Activated CD8-positive, alpha-beta memory T cell treated with anti-CD3 and anti-CD28 coated beads, Interleukin-2, amount 10 ng/mL, durations not matched to agents 7 days and 5 days (primary cell): Measurements from ENCODE around the gene EFNA1. TPM values are rescaled to one million over a fixed set of nuclear protein-coding genes. Genes with fewer than 3 reads are reported as not detected.

Experiments used
- ATAC-seq: fragments of 150-1000 bp; cut with Tn5 transposase; one replicate; pipeline ENCODE4 v1.10.0; 2021; ENCODE audit warnings: moderate library complexity
- CTCF ChIA-PET: fragments of 350-600 bp; sonication (Branson Sonifier 250); formaldehyde crosslinking; loops from one replicate; lab custom pipeline; 2021; ENCODE audit warnings: antibody characterized with exemption; lab: Charles Lee
- DNase-seq: peaks from one replicate; pipeline ENCODE4 v3.0.0-alpha.2; 2020
- H3K27ac Mint-ChIP-seq: one replicate; pipeline ENCODE4 v1.8.0; 2021; ENCODE audit warnings: mild to moderate bottlenecking, mixed read lengths
- H3K27me3 Mint-ChIP-seq: one replicate; pipeline ENCODE4 v1.8.0; 2021; ENCODE audit warnings: mixed read lengths
- H3K36me3 Mint-ChIP-seq: one replicate; pipeline ENCODE4 v1.8.0; 2021; ENCODE audit warnings: mild to moderate bottlenecking, mixed read lengths
- H3K4me1 Mint-ChIP-seq: one replicate; pipeline ENCODE4 v1.8.0; 2021; ENCODE audit warnings: mixed read lengths
- H3K4me3 Mint-ChIP-seq: one replicate; pipeline ENCODE4 v1.8.0; 2021; ENCODE audit warnings: mild to moderate bottlenecking, moderate library complexity, mixed read lengths
- H3K9me3 Mint-ChIP-seq: one replicate; pipeline ENCODE4 v1.8.0; 2022; ENCODE audit warnings: low read depth, mixed read lengths
- total RNA-seq, 2 experiments: library from RNA; stranded (reverse); gene quantifications; one replicate each; pipeline ENCODE4 v1.2.3, GENCODE V29; 2021

The EFNA1 gene
- total RNA-seq, 2 experiments from 2014 or later, result not detected

- Mint-ChIP-seq H3K27ac (peak overlapping the region; percentile 94), H3K27me3 (peaks cover 33% of the 10 kb centered on the region), H3K9me3 (no peaks in the 10 kb centered on the region), H3K4me1 (peaks cover 32% of the 10 kb centered on the region), H3K36me3 (no peaks in the 10 kb centered on the region), H3K4me3 (peak overlapping the region; percentile 92)
- ATAC-seq (peak; percentile 85), DNase-seq (peak; percentile 95)
- CTCF ChIA-PET, result interaction anchor here (0.7 to 5.5 kb wide), 50 partner anchors 9 to 700 kb away, joined by 3 to 319 read pairs (median 6); partner anchors contain the start of genes ADAM15, DCST1, DCST2 and DPM3
Measured at GRCh38 chr1:155084722-155085503, 42.8 kb upstream of the EFNA1 start.

DNA sequence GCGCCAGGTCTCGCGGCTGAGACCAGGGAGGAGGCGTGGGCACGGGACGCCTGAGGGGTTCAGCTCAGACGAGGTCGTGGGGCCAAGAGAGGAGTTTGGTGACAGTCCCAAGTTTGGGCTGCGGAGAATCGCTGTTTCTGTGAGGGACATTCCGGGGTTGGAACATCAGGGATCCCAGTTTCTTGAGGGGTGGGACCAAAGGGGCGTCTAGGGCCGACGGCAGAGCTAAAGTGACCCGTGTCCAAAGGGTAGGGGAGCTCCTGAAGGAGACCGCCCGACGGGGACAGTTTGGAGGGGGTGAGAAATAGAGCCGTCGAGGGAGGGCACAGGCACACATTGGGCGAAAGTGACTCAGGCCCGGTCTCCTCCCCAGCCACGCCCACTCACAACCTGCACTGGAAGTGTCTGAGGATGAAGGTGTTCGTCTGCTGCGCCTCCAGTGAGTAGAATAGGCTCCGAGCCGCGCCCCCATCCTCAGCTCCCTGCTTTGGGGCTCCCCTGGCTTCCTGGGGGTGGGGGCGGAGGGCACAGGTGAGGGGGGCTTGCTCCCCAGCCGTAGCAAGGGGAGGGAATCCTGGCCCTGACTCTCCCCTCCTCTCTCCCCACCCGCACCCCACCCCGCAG is 42.1 kb upstream of the EFNA1 start:
- Mint-ChIP-seq H3K27ac (peak overlapping the region; percentile 94), H3K4me3 (peak overlapping the region; percentile 92), H3K4me1 (peaks cover 31% of the 10 kb centered on the region), H3K9me3 (no peaks in the 10 kb centered on the region), H3K27me3 (peaks cover 32% of the 10 kb centered on the region), H3K36me3 (no peaks in the 10 kb centered on the region)
- CTCF ChIA-PET, result interaction anchor here (0.7 to 5.5 kb wide), 46 partner anchors 10 to 701 kb away, joined by 3 to 319 read pairs (median 6); partner anchors contain the start of genes ADAM15, DCST1, DCST2 and DPM3
- DNase-seq (peak; percentile 85), ATAC-seq (peak; percentile 35)

DNA sequence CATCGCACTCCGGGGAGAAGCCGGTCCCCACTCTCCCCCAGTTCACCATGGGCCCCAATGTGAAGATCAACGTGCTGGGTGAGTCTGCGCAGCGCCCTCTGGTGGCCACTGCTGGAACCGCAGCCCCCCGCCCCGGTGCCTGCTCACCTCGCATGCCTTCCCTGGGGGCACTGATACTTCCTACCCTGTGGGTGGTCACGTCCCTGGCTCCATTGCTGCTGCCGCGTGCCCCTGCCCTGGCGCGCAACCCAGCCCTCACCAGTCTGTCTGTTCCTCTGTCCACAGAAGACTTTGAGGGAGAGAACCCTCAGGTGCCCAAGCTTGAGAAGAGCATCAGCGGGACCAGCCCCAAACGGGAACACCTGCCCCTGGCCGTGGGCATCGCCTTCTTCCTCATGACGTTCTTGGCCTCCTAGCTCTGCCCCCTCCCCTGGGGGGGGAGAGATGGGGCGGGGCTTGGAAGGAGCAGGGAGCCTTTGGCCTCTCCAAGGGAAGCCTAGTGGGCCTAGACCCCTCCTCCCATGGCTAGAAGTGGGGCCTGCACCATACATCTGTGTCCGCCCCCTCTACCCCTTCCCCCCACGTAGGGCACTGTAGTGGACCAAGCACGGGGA is 41.4 kb upstream of the EFNA1 start:
- peak overlapping the region; percentile 92 for H3K4me3 Mint-ChIP-seq
- H3K27ac Mint-ChIP-seq, result peak overlapping the region; percentile 43
- H3K27me3 Mint-ChIP-seq, result peaks cover 29% of the 10 kb centered on the region
- ATAC-seq, result peak; percentile 18
- DNase-seq, result peak; percentile 89
- H3K9me3 Mint-ChIP-seq, result no peaks in the 10 kb centered on the region
- H3K36me3 Mint-ChIP-seq, result no peaks in the 10 kb centered on the region
- CTCF ChIA-PET, result interaction anchor here (1.0 to 5.5 kb wide), 21 partner anchors 9 to 526 kb away, joined by 3 to 319 read pairs (median 11); partner anchors contain the start of genes ADAM15, DPM3, EFNA1 and EFNA4
- peaks cover 29% of the 10 kb centered on the region for H3K4me1 Mint-ChIP-seq

DNA sequence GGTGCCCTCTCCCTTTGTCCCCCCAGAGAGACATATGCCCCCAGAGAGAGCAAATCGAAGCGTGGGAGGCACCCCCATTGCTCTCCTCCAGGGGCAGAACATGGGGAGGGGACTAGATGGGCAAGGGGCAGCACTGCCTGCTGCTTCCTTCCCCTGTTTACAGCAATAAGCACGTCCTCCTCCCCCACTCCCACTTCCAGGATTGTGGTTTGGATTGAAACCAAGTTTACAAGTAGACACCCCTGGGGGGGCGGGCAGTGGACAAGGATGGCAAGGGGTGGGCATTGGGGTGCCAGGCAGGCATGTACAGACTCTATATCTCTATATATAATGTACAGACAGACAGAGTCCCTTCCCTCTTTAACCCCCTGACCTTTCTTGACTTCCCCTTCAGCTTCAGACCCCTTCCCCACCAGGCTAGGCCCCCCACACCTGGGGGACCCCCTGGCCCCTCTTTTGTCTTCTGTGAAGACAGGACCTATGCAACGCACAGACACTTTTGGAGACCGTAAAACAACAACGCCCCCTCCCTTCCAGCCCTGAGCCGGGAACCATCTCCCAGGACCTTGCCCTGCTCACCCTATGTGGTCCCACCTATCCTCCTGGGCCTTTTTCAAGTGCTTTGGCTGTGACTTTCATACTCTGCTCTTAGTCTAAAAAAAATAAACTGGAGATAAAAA is 40.7 kb upstream of the EFNA1 start:
- peaks cover 28% of the 10 kb centered on the region for H3K4me1 Mint-ChIP-seq
- no peak for DNase-seq
- CTCF ChIA-PET, result interaction anchor here (1.0 to 5.5 kb wide), 12 partner anchors 9 to 107 kb away, joined by 3 to 319 read pairs (median 14); partner anchors contain the start of genes ADAM15, EFNA1, EFNA4 and KRTCAP2
- H3K9me3 Mint-ChIP-seq, result no peaks in the 10 kb centered on the region
- ATAC-seq, result no peak
- no peak overlapping the region for H3K4me3 Mint-ChIP-seq
- H3K27ac Mint-ChIP-seq, result no peak overlapping the region
- H3K36me3 Mint-ChIP-seq, result no peaks in the 10 kb centered on the region
- H3K27me3 Mint-ChIP-seq, result peaks cover 23% of the 10 kb centered on the region

DNA sequence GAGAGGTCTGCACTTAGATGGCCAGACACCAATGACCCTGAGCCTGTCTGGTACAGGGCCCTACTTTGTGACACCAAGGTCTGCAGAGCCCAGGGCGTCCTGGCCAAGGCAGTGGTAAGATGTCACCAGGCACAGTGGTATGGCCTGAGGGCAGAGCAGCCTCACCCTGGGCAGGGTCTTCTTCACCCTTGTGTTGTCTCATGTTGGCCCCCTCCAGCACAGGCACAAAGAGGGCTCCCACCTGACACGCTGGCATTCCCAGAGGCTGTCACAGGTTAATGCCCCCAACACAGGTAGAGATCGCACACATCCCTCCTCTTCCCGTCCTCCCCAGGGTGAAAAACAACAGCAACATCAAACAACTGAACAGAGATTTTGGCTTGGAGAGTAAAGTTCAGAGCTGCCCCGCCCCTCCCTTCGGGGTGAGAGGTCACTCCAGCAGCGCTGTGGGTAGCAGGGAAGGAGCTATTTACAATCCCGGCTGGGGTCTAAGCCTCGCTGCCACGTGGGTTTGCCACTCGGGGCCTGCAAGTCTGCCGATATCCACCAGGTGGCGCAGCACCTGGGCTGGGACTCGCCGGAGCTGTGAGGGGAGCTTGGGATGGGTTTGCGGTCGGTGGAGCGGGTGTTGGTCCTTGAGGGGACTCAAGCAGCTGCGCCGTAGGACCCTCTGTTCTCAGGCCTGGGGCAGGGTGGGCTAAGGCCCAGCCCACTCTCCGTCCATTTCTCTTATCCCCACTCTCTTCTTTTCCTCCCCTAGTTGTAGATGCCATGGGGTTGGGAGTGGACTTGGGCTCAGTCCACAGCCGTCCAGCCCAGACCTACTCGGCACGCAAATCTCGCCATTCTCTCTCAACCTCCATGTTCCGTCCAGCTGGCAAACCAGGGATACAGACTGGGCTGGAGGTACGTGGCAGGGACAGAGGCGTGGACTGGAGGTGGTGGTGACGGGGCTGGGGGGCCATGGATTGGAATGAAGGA is 36.3 kb upstream of the EFNA1 start:
- Mint-ChIP-seq H3K27me3 (peaks cover 19% of the 10 kb centered on the region), H3K9me3 (no peaks in the 10 kb centered on the region), H3K27ac (no peak overlapping the region), H3K4me1 (peaks cover 6% of the 10 kb centered on the region), H3K4me3 (no peak overlapping the region), H3K36me3 (no peaks in the 10 kb centered on the region)
- peak; percentile 80 for ATAC-seq
- DNase-seq, result peak; percentile 84
- CTCF ChIA-PET, result interaction anchor here (0.6 to 6.8 kb wide), 48 partner anchors 8 to 749 kb away, joined by 3 to 295 read pairs (median 5); partner anchors contain the start of genes ADAM15, DPM3, EFNA3 and EFNA4

- CTCF ChIA-PET, result interaction anchor here (0.6 to 6.8 kb wide), 34 partner anchors 7 to 748 kb away, joined by 3 to 295 read pairs (median 5); partner anchors contain the start of genes ADAM15, EFNA3, EFNA4 and KRTCAP2
- H3K4me1 Mint-ChIP-seq, result peaks cover 6% of the 10 kb centered on the region
- no peak overlapping the region for H3K27ac Mint-ChIP-seq
- no peaks in the 10 kb centered on the region for H3K36me3 Mint-ChIP-seq
- peaks cover 20% of the 10 kb centered on the region for H3K27me3 Mint-ChIP-seq
- no peak for DNase-seq
- H3K9me3 Mint-ChIP-seq, result no peaks in the 10 kb centered on the region
- ATAC-seq, result no peak
- H3K4me3 Mint-ChIP-seq, result no peak overlapping the region
Measured at GRCh38 chr1:155092131-155092530, 35.5 kb upstream of the EFNA1 start.

DNA sequence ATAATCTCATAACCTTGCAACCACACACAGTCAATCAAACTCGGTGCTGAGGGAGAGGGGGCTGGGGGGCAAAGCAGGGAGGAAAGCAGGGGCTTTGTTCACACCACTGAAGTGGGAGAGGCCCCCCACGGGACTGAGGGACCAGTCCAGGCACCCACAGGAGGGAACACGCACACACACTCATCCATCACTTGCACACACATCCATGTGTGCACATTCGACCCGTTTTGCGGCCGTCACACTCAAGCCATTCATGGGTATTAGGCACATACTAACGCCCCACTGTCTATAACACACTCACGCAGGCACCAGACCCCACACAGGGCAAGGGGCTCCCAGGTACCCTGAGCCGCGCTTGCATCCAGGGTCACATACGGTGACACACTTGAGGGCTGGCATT is 35.0 kb upstream of the EFNA1 start:
- Mint-ChIP-seq H3K9me3 (no peaks in the 10 kb centered on the region), H3K27ac (no peak overlapping the region), H3K4me1 (peaks cover 6% of the 10 kb centered on the region), H3K36me3 (no peaks in the 10 kb centered on the region), H3K27me3 (peaks cover 20% of the 10 kb centered on the region), H3K4me3 (no peak overlapping the region)
- DNase-seq (no peak), ATAC-seq (no peak)
- CTCF ChIA-PET, result interaction anchor here (1.8 to 6.8 kb wide), 4 partner anchors 22 to 77 kb away, joined by 11 to 295 read pairs (median 22); partner anchors contain the start of genes EFNA4, KRTCAP2, SLC50A1 and TRIM46

GRCh38 chr1:155093911-155094621 is 33.6 kb upstream of the EFNA1 start:
- H3K4me1 Mint-ChIP-seq, result peaks cover 6% of the 10 kb centered on the region
- no peak for DNase-seq
- CTCF ChIA-PET, result interaction anchor here (6.8 kb wide), 2 partner anchors 74 to 76 kb away, joined by 63 to 295 read pairs; partner anchors contain the start of genes KRTCAP2 and TRIM46
- H3K9me3 Mint-ChIP-seq, result no peaks in the 10 kb centered on the region
- H3K36me3 Mint-ChIP-seq, result no peaks in the 10 kb centered on the region
- no peak overlapping the region for H3K4me3 Mint-ChIP-seq
- H3K27ac Mint-ChIP-seq, result no peak overlapping the region
- no peak for ATAC-seq
- peaks cover 20% of the 10 kb centered on the region for H3K27me3 Mint-ChIP-seq

GRCh38 chr1:155094622-155094948 is 33.1 kb upstream of the EFNA1 start:
- ATAC-seq, result no peak

DNA sequence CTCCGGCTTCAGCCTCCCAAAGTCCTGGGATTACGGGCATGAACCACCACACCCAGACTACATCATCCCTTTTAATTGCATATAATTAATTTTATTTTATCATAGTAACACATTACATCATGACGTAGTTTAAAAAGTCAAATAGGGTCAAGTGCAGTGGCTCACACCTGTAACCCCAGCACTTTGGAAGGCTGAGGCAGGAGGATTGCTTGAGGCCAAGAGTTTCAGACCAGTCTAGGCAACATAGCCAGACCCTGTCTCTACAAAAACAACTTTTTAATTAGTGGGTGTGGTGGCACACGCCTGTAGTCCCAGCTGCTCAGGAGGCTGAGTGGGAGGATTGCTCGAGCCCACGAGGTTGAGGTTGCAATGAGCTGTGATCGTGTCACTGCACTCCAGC is 28.3 kb upstream of the EFNA1 start:
- DNase-seq, result no peak
- Mint-ChIP-seq H3K36me3 (no peaks in the 10 kb centered on the region), H3K9me3 (no peaks in the 10 kb centered on the region), H3K27me3 (peaks cover 20% of the 10 kb centered on the region), H3K27ac (no peak overlapping the region), H3K4me1 (no peaks in the 10 kb centered on the region), H3K4me3 (no peak overlapping the region)
- no peak for ATAC-seq
- CTCF ChIA-PET, result interaction anchor here (0.6 to 6.8 kb wide), 4 partner anchors 8 to 74 kb away, joined by 3 to 63 read pairs (median 4); partner anchors contain the start of gene KRTCAP2

More at GRCh38 chr1:155094622-155094948, 33.1 kb upstream of the EFNA1 start:
- Mint-ChIP-seq H3K4me1 (peaks cover 6% of the 10 kb centered on the region), H3K9me3 (no peaks in the 10 kb centered on the region), H3K4me3 (no peak overlapping the region), H3K36me3 (no peaks in the 10 kb centered on the region), H3K27me3 (peaks cover 20% of the 10 kb centered on the region), H3K27ac (no peak overlapping the region)
- CTCF ChIA-PET, result interaction anchor here (1.7 to 6.8 kb wide), 2 partner anchors 9 to 73 kb away, joined by 11 to 63 read pairs; no protein-coding TSS in a partner anchor
- no peak for DNase-seq

DNA sequence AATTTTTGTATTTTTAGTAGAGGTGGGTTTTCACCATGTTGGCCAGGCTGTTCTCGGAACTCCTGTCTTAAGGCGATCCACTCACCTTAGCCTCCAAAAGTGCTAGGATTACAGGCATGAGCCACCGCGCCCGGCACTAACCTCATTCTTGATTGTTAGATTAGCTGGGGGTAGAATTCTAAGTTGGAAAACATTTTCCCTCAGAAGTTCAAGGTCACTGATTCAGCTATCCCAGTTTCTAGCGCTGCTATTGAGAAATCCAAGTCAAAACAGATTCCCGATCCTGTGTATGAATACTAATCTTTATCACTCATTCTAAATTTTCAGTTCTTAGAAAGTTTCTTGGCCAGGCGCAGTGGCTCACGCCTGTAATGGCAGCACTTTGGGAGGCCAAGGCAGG is 24.4 kb upstream of the EFNA1 start:
- Mint-ChIP-seq H3K9me3 (no peaks in the 10 kb centered on the region), H3K36me3 (no peaks in the 10 kb centered on the region), H3K4me3 (no peak overlapping the region), H3K27ac (no peak overlapping the region), H3K4me1 (no peaks in the 10 kb centered on the region), H3K27me3 (peaks cover 12% of the 10 kb centered on the region)
- ATAC-seq, result no peak
- DNase-seq, result no peak
- CTCF ChIA-PET, result interaction anchor here (1.0 to 2.2 kb wide), 2 partner anchors 12 to 64 kb away, joined by 3 to 4 read pairs; no protein-coding TSS in a partner anchor
